Endothelial cell of umbilical vein (primary cell): ENCODE measurements around the gene MAPK6. TPM values are rescaled to one million over a fixed set of nuclear protein-coding genes. Genes with fewer than 3 reads are reported as not detected.
"Not testable (repeated sequence)": the region's sequence is repeated elsewhere in the genome, so short reads cannot be mapped to it uniquely, and the experiment has no call there.

Experiments used
- BruUV-seq: library from RNA; stranded (reverse); fragments of 400-500 nt; replicated peaks from 2 replicates; lab custom pipeline; 2021; lab: Mats Ljungman, UMichigan
- CTCF ChIA-PET: fragments of 300-600, 350-600 bp; sonication (Branson Sonifier 250); formaldehyde crosslinking; loops from one replicate; lab custom pipeline; 2021; ENCODE audit warnings: antibody characterized with exemption, inconsistent platforms; lab: Charles Lee
- POLR2A ChIA-PET: fragments of 300-600, 350-600 bp; sonication (Branson Sonifier 250); formaldehyde crosslinking; loops from one replicate; lab custom pipeline; 2021; ENCODE audit warnings: antibody characterized with exemption, inconsistent platforms; lab: Charles Lee
- DNase-seq: peaks from one replicate; pipeline ENCODE4 v3.0.0-alpha.2; 2011; ENCODE audit warnings: low read depth, low spot score
- FAIRE-seq: peaks from 2 replicates; lab custom pipeline; 2011; peaks lifted over from hg19 to GRCh38; lab: Jason Lieb, UNC
- H2AFZ ChIP-seq: 2 replicates; pipeline ENCODE4 v1.6.0; 2012; ENCODE audit warnings: low read depth, low read length, control low read depth, inconsistent platforms
- H3K27ac ChIP-seq: 2 replicates; pipeline ENCODE4 v1.5.1; 2011; ENCODE audit warnings: low read depth, mild to moderate bottlenecking, control low read depth, low read length, moderate library complexity; ENCODE audit not compliant: insufficient read depth
- H3K27me3 ChIP-seq, 2 experiments: 2 replicates each; pipeline versions ENCODE4 v1.6.0 to v1.6.1; 2011; ENCODE audit warnings: low read length in 2 of 2, mixed read lengths in 1 of 2; ENCODE audit not compliant: control insufficient read depth in 2 of 2, insufficient read depth in 2 of 2
- H3K36me3 ChIP-seq, 2 experiments: 2 replicates in 1 of 2; 3 replicates in 1 of 2; pipeline ENCODE4 v1.5.1; 2011; ENCODE audit warnings: low read length in 2 of 2, mild to moderate bottlenecking in 1 of 2, moderate library complexity in 1 of 2; ENCODE audit not compliant: control insufficient read depth in 2 of 2, insufficient read depth in 2 of 2; ENCODE audit errors: extremely low read depth in 1 of 2
- H3K4me1 ChIP-seq: 3 replicates; pipeline ENCODE4 v1.5.1; 2011; ENCODE audit warnings: mild to moderate bottlenecking, low read length; ENCODE audit not compliant: control insufficient read depth, insufficient read depth; ENCODE audit errors: extremely low read depth
- H3K4me2 ChIP-seq: 2 replicates; pipeline ENCODE4 v1.6.1; 2011; ENCODE audit warnings: low read length, control low read depth, mixed read lengths; ENCODE audit not compliant: insufficient read depth
- H3K4me3 ChIP-seq, 3 experiments: fragments of 200-600 bp in 1 of 3; sonication (generic), shearing (Covaris generic) in 1 of 3; replicated peaks in 1 of 3; 2 replicates each; pipeline ENCODE4 v1.5.1; 2011 to 2016; ENCODE audit warnings: control low read depth in 3 of 3, low read length in 3 of 3, mild to moderate bottlenecking in 2 of 3, inconsistent platforms in 1 of 3, low read depth in 1 of 3, moderate library complexity in 1 of 3; ENCODE audit not compliant: insufficient read depth in 1 of 3
- H3K79me2 ChIP-seq: 2 replicates; pipeline ENCODE4 v1.6.0; 2012; ENCODE audit warnings: low read length, inconsistent platforms; ENCODE audit not compliant: control insufficient read depth, insufficient read depth
- H3K9ac ChIP-seq: replicated peaks from 2 replicates; pipeline ENCODE3; 2011; ENCODE audit warnings: low read length, control low read depth; ENCODE audit not compliant: insufficient read depth; ENCODE audit errors: extremely low read depth
- H3K9me1 ChIP-seq: replicated peaks from 3 replicates; pipeline ENCODE4 v1.6.0; 2011; ENCODE audit warnings: mild to moderate bottlenecking, low read length; ENCODE audit not compliant: control insufficient read depth, insufficient read depth; ENCODE audit errors: extremely low read depth
- H3K9me3 ChIP-seq: replicated peaks from 2 replicates; pipeline ENCODE4 v1.5.1; 2012; ENCODE audit warnings: low read length, inconsistent platforms; ENCODE audit not compliant: control insufficient read depth, insufficient read depth
- H4K20me1 ChIP-seq: replicated peaks from 2 replicates; pipeline ENCODE3; 2011; ENCODE audit warnings: mild to moderate bottlenecking, low read length; ENCODE audit not compliant: control insufficient read depth, insufficient read depth; ENCODE audit errors: extremely low read depth
- FOS ChIP-seq: IDR thresholded peaks from 2 replicates; pipeline ENCODE4 v1.6.1; 2011; ENCODE audit warnings: mild to moderate bottlenecking, low read length, moderate library complexity, borderline replicate concordance; ENCODE audit not compliant: insufficient read depth
- JUN ChIP-seq: IDR thresholded peaks from 2 replicates; pipeline ENCODE4 v1.6.1; 2011; ENCODE audit warnings: borderline replicate concordance, low read depth; ENCODE audit not compliant: insufficient read length, insufficient read depth
- dilution Hi-C: fragments of 300-500 bp; cut with MboI; formaldehyde crosslinking; loops from one replicate; pipeline ENCODE4 v1.15.0; 2019; ENCODE audit warnings: low sequenced_read_pairs; ENCODE audit not compliant: extremely low pct_ligation_motif_present
- intact Hi-C: fragments of 100-400 bp; cut with micrococcal nuclease; formaldehyde crosslinking; loops from one replicate; pipeline ENCODE4 v1.10.0; 2022
- polyA plus RNA-seq, 4 experiments: library from polyadenylated mRNA; depleted of rRNA in 3 of 4; stranded (reverse) in 3 of 4; unstranded in 1 of 4; fragments of >200 nt; gene quantifications; 2 replicates each; pipeline versions ENCODE4 v1.2.1 to v1.2.3, GENCODE V29; 2011 to 2012; ENCODE audit warnings: missing spikeins in 1 of 4
- total RNA-seq: library from RNA; stranded (reverse); gene quantifications from 2 replicates; pipeline ENCODE4 v1.2.3, GENCODE V29; 2021
- TF ChIP-seq, protein P1 (sequence below): IDR thresholded peaks from 2 replicates; pipeline ENCODE4 v1.6.1; 2011; ENCODE audit not compliant: insufficient read depth, insufficient read length

MAPK6 gene
- total and polyA plus RNA-seq, 2 donors (not counting 3 experiments of a cell fraction or from before 2014, with no cell fraction given) = 10.9 to 37.4 TPM

DNA sequence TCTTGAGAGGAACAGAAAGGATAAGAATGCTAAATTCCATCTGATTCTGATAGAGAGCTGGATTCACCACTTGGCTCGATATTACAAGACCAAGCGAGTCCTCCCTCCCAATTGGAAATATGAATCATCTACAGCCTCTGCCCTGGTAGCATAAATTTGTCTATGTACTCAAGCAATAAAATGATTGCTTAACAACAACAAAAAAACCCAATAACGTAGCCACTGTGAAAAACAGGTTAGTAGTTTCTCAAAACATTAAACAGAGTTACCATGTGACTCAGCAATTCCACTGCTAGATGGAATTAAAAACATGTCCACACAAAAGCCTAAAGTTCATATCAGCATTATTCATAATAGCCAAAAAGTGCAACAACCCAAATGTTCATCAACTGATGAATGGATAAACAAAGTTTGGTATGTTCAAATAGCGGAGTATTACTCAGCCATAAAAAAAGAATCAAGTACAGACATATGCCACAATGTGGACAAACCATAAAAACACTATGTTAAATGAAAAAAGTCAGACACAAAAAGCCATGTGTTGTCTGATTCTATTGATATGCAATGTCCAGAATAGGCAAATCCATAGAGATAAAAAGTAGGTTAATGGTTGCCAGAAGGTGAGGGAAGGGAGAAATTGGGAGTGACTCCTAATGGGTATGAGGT, 76.7 kb downstream of the MAPK6 start:
- Histone ChIP-seq H3K9me3 (no peaks in the 10 kb centered on the region), H3K4me3 (no peak overlapping the region), H3K9me1 (no peaks in the 10 kb centered on the region), H3K27ac (peak overlapping the region; percentile 99), H3K36me3 (no peaks in the 10 kb centered on the region), H3K27me3 (no peaks in the 10 kb centered on the region), H3K4me1 (peaks cover 34% of the 10 kb centered on the region), H3K9ac (no peak overlapping the region), H3K79me2 (no peaks in the 10 kb centered on the region), H4K20me1 (no peaks in the 10 kb centered on the region), H3K4me2 (no peak overlapping the region), H2AFZ (no peak overlapping the region)
- peak; percentile 42 for FAIRE-seq
- POLR2A ChIA-PET = no interaction called here
- intact Hi-C loops (loop anchor here (2.0 kb wide), 1 partner anchor 43 kb away; no protein-coding TSS in a partner anchor), dilution Hi-C loops (no loop called here)
- CTCF ChIA-PET = no interaction called here
- TF ChIP-seq, protein P1, sequence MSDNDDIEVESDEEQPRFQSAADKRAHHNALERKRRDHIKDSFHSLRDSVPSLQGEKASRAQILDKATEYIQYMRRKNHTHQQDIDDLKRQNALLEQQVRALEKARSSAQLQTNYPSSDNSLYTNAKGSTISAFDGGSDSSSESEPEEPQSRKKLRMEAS = no peak
- TF ChIP-seq FOS (peak; percentile 35), JUN (peak; percentile 51)
- peak; percentile 92 for DNase-seq
- no TSS peak for BruUV-seq

DNA sequence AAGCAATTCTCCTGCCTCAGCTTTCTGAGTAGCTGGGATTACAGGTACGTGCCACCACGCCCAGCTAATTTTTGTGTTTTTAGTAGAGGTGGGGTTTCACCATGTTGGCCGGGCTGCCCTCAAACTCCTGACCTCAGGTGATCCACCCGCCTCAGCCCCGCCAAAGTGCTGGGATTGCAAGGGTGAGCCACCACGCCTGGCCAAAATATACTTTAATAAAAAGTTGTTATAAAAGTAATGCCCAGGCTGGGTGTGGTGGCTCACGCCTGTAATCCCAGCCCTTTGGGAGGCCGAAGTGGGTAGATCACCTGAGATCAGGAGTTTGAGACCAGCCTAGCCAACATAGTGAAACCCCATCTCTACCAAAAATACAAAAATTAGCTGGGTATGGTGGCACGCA, 77.5 kb downstream of the MAPK6 start:
- DNase-seq, H3K4me3 ChIP-seq, intact Hi-C loops, H3K27ac ChIP-seq, POLR2A ChIA-PET, H3K9ac ChIP-seq, H3K36me3 ChIP-seq, H3K27me3 ChIP-seq, FAIRE-seq, H3K9me1 ChIP-seq, H2AFZ ChIP-seq, H4K20me1 ChIP-seq, BruUV-seq, H3K9me3 ChIP-seq, dilution Hi-C loops, H3K4me2 ChIP-seq, H3K79me2 ChIP-seq: not testable (repeated sequence)
- CTCF ChIA-PET = interaction anchor here (1.1 kb wide), 1 partner anchor 13 kb away, joined by 4 read pairs; no protein-coding TSS in a partner anchor
- H3K4me1 ChIP-seq = peaks cover 34% of the 10 kb centered on the region
